CD4-positive, alpha-beta T cell treated with Interleukin-4 for 1 hour (primary cell): ENCODE measurements around the gene RNPEPL1.

Experiments used
- DNase-seq, 2 donors: peaks; one replicate each; pipeline ENCODE4 v3.0.0-alpha.2; 2020 to 2022

Gene RNPEPL1

DNA sequence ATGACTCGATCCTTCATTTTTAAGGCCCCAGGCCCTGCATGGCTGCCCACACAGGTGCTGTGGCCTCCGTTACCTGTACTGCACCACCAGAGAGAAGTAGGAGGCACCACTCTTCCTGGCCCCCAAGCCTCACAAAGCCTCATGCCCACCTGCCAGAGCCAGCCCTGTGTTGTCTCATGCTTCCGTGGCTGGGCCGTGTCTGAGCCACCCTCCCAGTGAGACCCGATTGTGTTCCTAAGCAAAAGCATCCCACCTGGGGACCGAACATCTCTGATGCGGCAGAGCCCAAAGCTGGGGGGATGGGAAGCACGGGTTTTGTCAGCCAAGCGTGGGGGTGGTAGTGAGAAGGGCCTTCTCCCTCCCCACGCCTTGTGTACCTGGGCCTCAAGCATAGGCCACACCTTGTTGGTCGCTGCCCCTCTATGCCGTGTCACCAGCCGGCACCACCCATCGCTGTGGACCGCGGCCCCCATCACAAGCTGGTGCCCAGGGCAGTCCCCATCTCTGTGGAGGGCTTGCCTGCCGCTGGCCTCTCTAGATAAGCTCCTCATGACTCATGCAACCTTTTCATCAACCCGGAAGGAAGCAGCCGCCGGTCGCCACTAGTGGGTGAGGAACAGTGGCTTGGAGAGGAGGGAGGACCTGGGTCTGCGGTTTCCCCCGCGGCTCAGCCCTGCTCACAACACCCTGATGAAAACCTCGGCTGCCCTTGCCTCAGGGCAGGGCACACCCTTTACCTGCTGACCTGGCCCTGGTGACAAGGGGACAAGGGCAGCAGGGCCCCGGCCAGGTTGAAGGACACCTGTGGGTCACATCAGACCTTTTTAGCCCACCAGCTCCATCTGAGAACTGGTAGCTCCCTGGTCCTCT lies 2.7 kb upstream of the RNPEPL1 start:
- peak; percentile 95 for DNase-seq

DNA sequence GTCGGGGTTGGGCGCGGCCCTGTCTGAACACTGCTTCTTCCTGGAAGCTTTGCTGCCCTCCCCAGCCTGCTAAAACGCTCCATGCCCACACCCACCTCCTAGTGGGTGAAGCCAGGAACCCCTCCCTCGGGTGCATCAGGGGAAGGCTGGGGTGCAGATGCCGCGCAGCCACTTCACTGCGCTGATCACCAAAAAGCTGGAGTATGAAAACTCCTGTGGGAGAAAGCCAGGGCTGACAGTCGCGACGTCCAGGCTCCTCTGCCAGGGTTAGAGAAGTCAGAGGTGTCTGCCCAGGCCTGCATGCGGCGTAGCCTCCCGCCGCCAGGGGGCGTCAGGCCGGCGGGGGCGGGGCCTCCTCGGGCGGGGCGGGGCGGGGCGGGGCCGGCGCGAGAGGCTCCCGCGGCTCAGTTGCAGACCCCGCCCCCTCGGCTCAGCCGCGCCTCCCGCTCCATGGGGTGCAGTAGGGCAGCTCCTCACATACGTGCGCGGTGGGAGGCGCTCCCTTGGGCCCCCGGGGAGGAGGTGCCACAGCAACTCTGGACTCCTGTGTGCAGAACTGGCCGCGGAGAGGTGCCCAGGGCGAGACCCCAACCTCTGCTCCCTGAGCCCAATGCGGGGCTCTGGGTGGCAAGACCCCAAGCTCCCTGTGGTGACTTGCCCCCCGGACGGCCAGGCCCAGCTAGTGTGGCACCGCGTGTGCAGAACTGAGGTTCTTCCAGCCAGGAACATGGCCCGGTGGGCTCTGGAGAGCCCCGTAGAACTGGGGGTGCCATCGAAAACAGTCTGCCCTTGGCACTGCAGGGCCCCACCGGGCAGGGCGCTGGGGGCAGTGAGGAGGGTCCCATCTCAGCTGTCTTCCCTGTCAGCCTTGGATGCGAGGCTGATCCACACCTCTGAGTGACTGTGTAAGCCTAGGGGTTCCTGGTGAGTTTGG lies 1.8 kb upstream of the RNPEPL1 start:
- peak; percentile 94 for DNase-seq

DNA sequence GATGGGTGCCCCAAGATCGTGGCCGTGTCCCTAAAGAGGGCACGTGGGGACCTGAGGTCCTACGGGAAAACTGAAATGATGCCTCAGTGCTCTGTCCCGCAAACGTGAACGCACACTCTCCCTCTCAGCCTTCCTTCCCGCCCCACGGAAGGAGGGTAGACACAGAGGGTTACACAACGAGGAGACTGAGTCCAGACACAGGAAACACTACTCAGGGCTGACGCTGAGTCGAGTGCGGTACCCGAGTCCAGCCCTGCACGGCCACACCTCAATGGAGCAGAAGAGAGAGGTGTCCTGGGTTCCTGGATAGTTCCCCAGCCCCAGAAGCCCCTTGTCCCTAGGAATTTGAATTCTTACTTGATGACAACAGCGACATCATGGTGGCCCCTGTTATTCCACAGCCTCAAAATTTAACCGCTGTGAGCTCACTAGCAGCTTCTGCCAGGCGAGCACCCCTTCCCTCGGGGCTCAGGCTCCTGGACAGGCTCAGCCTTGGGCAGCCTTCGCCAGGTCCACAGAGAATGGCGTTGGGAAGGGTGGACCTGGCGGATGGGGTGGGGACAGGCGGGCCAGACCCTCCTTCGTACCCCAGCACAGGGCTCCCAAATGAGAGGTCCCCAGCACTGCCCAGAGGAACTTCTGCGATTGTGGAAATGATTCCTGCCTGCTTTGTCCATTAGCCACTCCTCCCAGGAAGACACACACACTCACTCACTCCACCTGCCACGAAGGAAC lies 980 bp upstream of the RNPEPL1 start:
- peak; percentile 43 to 52 for DNase-seq

DNA sequence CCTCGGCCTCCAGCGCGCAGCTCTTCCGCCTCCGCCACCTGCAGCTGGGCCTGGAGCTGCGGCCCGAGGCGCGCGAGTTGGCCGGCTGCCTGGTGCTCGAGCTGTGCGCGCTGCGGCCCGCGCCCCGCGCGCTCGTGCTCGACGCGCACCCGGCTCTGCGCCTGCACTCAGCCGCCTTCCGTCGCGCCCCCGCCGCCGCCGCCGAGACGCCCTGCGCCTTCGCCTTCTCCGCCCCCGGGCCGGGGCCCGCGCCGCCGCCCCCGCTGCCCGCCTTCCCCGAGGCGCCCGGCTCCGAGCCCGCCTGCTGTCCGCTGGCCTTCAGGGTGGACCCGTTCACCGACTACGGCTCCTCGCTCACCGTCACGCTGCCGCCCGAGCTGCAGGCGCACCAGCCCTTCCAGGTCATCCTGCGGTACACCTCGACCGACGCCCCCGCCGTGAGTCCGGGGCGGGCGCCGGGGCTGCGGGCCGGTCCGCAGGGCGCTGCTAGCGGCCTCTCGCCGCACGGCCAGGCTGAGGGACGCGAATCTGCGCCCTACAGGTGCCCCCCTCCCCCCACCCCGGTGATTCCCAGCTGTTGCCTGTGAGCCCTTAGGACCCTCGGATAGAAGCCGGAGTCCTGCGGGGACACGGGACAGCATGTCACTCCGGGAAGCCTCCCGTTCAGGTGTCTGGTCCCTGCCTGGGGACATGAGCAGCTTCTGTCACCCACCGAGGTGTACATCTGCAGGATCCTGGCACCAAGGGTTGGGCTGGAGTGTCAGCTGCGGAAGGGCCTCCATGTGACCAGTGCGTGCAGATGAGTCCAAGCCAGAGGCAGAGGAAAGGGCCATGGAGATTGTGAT lies 616 bp downstream of the RNPEPL1 start:
- peak in 1 of 2 donors; percentile 62 for DNase-seq

DNA sequence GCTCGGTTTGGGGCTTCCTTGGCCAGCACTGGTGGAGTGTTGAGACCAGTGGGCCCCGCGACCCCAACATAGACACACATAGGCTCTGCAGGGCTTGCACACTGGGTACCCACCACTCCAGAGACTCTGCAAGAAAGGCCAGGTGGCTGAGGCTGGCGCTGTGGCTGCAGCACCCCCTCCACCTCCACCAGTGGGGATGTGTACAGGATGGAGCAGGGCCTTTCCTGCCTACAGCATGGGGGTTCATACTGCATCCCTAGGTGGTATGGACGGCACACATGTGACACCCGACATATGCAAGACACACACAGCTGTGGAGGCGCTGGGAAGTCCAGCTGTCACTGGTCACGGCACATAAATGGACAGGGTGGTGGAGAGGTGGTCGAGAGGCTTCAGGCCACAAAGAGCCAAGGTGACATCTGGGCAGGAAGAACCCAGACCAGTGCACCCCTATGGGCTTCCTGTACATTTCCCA lies 1.3 kb downstream of the RNPEPL1 start:
- DNase-seq, result no peak

DNA sequence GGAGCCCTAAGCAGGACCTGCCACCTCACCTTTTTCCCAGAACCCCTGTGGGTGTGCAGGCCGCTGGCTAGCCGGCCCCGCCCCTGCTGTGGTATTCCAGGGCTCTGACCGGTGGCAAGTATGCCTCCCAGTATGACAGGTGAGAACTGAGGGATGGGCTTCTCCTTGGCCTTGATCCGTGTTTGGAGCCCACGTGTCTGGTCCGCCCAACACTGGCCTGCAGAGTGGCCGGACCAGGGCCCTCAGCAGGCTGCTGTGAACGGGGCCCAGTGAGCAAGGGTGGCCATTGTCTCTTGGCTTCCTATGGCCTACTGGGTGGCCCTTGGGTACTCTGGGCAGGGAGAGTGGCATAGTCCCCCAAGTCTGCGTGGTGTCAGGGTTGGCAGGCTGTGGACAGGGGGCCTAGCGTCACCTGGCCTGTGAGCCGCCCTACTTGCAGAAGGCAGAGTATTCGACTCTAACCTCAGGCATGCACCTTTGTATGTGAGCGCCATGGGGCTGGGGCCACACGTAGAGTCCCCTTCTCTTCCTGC lies 1.8 kb downstream of the RNPEPL1 start:
- no peak for DNase-seq

DNA sequence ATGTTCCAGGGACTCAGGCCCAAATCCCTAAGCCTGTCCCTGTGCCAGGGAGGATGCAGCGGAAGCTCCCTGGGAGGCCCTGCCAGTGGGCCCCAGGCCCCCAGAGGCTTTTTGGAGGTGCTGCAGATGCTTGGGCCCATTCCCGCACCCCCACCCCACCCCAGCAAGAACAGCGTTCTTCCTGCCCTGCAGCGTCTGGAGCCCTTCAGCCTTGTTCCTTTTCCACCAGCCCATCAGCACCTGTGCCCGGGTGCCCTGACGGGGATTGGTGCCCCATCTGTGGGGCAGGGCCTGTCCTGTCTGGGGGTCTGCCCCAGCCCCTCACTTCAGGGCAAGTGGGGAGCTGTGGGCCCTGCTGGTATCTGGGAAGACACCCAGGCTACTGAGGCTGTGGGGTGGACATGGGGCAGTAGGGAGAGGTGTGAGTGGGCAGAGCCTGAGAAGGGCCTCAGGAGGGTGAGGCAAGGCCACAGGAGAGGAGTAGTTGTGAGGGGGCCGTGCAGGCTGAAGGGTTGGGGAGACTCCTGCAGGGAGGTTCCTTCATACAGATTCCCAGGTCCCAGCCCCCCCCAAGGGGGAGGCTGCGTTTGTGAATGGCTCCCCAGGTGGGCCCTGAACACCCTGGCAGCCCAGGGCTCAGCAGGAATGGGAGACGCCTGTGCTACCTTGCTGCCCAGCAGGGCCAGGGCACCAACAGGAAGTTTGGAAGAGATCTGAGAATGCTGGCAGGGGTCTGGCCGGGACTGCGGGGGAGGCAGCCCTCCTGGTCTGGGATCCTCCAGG lies 2.4 kb downstream of the RNPEPL1 start:
- DNase-seq, result no peak

DNA sequence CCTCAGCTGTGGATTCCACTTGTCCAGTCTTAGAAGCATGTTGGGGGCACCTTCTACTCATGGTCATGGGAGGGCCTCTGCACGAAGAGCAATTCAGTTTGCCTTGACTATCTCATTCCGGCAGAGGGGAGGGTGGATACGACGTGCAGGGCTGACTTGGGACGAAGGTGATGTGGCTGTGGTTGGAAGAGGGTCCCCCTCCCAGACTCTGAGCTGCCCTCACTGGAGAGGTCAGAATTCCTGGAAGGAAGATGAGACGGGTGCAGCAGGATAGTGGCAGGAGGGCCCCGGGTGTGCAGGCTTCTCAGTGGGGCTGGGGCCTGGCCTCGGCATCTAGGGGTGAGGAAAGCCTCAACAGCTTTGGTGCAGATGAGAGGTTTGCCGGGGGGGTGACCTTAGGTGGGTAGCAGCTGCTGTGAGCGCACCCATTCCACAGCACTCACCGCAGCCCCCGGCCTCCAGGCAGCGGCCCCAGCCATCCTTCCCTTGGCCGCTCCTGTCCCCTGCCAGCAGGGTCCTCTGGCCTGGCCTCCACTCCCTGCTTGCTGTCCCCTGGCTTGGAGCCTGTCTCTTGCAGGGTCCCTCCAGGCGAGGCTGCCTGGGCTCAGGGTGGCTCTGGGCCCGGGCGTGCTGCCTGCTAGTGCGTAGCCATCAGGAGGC lies 3.2 kb downstream of the RNPEPL1 start:
- DNase-seq, result no peak

DNA sequence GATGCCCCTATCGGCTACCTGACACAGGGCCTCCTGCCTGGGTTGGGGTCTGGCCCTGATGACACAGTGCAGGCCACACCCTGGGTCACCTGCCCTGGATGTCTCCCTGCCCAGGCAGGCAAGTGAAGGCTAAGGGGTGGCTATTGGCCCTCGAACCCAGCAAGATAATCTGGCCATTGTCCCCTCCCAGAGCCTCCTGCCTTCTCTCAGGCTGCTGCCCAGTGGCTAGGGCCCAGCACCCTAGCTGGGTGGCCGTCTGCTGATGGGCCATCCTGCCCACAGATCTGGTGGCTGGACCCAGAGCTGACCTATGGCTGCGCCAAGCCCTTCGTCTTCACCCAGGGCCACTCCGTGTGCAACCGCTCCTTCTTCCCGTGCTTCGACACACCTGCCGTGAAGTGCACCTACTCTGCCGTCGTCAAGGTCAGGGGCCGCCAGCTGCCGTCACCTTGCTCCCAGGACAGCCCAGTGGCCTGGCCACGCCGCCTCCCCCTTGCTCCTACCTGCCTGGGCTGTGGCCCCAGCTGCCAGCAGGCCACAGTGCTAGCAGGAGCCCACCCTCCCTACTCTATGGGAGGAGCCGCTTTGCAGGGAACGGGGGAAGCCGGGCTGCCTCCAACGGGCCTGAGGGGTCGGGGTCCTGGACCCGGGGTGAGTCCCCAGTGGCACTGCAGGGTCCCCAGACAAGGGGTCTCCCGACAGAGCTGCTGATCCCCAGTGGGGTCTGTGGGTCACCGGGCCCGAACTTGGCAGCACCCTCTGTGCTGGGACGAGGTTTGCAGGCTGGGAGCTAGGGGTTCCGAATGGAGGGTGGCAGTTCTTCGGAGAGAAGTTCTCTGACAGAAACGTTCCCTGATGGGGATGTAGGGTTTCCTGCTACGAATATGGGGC lies 4.1 kb downstream of the RNPEPL1 start:
- DNase-seq, result no peak

DNA sequence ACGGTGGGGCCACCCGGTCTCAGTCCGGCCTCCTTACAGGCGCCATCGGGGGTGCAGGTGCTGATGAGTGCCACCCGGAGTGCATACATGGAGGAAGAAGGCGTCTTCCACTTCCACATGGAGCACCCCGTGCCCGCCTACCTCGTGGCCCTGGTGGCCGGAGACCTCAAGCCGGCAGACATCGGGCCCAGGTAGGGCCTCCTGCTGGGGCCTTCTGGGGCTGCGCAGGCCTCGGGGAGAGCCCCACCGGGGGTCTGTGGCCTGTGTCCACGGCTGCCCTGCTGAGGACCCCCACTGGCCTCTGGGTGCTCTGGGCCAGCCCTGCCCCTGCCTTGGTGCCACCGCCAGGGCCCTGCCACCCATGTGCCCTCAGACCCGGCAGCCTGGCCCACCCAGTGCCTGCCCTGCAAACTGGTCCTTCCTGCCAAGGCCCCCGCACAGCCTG lies 4.8 kb downstream of the RNPEPL1 start:
- no peak for DNase-seq

DNA sequence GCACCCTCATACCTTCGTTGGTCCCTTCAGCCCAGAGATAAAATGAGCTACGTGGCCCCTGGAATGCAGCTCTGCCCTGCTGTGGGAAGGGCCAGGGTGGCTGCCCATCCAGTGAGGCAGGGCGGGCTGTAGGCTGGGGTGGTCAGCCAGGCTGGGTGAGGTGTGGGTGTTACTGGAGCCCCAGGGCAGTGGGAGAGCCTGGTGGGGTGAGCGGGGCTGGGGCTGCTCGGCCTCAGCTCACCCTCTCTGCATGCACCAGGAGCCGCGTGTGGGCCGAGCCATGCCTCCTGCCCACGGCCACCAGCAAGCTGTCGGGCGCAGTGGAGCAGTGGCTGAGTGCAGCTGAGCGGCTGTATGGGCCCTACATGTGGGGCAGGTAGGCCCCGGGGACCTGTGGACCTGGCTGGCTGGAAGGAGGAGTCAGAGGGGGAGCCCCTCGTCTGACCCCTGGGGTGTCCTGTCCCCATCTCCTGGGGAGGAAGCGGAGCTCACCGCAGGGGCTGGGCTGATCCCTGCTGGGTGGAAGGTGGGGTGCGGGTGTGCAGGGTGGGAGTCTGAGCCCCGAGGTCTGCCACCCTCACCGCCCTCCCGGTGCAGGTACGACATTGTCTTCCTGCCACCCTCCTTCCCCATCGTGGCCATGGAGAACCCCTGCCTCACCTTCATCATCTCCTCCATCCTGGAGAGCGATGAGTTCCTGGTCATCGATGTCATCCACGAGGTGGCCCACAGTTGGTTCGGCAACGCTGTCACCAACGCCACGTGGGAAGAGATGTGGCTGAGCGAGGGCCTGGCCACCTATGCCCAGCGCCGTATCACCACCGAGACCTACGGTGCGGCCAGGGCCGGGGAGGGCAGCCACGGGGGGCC lies 5.5 kb downstream of the RNPEPL1 start:
- DNase-seq, result no peak

DNA sequence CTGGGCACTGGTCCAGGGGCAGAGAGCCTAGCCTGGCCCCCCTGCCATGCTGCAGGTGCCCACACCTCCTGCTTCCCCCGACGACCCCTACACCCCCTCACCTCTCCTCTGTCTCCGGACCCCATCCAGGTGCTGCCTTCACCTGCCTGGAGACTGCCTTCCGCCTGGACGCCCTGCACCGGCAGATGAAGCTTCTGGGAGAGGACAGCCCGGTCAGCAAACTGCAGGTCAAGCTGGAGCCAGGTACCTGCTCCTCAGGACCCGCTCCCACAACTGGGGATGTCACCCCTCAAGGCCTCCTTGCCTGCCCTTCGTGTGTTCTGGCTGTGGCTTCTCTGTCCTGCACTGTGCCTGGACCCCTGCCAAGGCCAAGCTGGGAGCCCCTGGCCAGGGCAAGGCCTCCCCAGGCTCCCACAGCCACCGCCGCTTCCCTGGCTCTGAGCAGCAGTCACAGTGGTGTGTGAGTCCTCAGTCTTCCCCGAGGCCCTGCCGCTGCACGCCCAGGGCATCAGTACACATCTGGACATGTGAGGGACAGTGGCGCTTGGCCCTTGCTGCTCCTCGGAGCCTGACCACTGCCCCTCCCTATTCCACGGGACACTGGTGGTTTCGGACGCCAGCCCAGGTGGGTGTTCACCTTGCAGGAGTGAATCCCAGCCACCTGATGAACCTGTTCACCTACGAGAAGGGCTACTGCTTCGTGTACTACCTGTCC lies 6.3 kb downstream of the RNPEPL1 start:
- DNase-seq, result no peak

DNA sequence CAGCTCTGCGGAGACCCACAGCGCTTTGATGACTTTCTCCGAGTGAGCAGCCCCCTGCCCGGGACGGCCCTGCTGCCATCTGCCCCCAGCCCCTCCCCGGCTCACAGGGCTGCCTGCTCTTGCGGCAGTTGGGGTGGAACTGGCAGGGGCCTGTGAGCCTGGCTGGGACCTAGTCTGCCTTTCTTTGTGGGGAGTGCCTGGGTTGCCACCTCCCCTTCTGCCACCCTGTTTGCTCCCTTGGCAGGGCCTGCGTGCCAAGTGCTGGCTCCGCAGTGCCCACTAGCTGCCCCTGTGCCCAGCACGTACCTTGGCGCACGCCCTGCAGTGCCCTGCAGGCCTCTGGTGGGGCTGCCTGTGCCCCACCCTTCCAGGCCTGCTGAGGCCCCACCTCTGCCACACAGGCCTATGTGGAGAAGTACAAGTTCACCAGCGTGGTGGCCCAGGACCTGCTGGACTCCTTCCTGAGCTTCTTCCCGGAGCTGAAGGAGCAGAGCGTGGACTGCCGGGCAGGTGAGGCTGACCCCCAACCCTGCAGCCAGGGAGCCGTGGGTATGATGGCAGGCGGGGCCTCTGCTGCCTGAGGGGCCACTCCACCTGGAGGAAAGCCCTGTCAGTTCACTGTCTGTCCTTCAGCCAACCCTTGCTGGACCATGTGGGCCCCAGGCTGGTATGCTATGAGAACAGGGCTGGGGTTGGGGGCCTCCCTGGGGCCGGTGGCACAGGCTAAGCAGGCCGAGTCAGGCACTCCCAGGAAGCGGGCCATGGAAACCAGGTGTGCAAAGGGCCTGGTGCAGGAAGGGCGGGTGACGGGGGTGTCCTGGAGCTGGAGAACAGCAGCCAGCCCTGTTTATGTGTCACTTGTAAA lies 7.0 kb downstream of the RNPEPL1 start:
- no peak for DNase-seq

DNA sequence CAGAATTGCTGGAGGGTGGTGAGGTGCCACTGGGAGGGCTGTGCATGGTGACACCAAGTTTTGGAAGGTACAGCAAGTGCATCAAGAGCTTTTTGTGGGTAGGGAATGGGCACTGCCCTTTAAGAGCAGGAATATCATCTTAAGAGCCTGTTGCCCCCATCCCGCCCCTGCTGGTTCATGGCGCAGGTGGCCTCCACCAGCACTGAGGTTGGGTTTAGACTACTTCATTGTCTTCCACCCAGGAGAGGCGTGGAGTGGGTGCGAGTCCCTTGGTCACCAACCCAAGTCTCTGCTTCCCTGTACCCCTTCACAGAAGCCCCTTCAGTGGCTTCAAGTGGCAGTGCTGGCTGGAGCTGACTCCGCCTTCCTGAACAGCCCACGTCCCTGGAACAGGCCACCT lies 7.8 kb downstream of the RNPEPL1 start:
- DNase-seq, result no peak

DNA sequence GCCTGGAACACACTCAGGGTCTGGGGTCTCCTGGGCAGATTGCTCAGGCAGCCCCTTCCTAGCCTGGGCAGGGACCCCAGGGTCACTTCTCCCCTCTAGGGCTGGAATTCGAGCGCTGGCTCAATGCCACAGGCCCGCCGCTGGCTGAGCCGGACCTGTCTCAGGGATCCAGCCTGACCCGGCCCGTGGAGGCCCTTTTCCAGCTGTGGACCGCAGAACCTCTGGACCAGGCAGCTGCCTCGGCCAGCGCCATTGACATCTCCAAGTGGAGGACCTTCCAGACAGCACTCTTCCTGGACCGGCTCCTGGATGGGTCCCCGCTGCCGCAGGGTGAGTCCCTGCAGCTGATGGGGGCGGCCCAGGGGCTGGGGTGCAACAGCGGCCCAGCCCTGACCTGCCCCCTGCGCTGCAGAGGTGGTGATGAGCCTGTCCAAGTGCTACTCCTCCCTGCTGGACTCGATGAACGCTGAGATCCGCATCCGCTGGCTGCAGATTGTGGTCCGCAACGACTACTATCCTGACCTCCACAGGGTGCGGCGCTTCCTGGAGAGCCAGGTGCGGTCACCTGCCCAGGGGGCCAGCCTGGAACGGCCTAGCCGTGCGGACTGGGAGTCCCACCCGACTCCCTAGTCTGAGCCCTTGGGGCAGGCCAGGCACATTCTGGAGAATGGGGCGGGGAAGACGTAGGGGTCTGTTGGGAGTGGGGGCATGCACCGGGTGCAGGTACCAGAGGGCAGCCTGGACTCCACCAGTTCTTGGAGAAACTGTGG lies 8.3 kb downstream of the RNPEPL1 start:
- DNase-seq, result no peak
